Small intestine (tissue), 16 donors: ENCODE data around the gene FGD1. TPM values are rescaled to one million over a fixed set of nuclear protein-coding genes. Genes with fewer than 3 reads are reported as not detected.
"Not testable (repeated sequence)": the region's sequence is repeated elsewhere in the genome, so short reads cannot be mapped to it uniquely, and the experiment has no call there.

Experiments
- DNase-seq, 2 donors: peaks; one replicate each; pipeline versions ENCODE4 v3.0.0 to v3.0.0-alpha.2; 2013
- FAIRE-seq: peaks from 2 replicates; lab custom pipeline; 2012; peaks lifted over from hg19 to GRCh38; lab: Jason Lieb, UNC
- H3K27ac ChIP-seq, 3 donors: one replicate each; pipeline ENCODE4 v1.5.1; 2013; ENCODE audit warnings: low read length in 2 of 3, mild to moderate bottlenecking in 2 of 3, control low read depth in 1 of 3, inconsistent platforms in 1 of 3, low read depth in 1 of 3, moderate library complexity in 1 of 3
- H3K27me3 ChIP-seq, 3 donors: one replicate each; pipeline ENCODE4 v1.6.1; 2013; ENCODE audit warnings: low read length in 3 of 3, inconsistent platforms in 1 of 3; ENCODE audit not compliant: control insufficient read depth in 3 of 3, insufficient read depth in 3 of 3
- H3K36me3 ChIP-seq, 3 donors: one replicate each; pipeline ENCODE4 v1.6.1; 2013; ENCODE audit warnings: low read length in 3 of 3, inconsistent platforms in 1 of 3, low read depth in 1 of 3, mild to moderate bottlenecking in 1 of 3, moderate library complexity in 1 of 3; ENCODE audit not compliant: control insufficient read depth in 3 of 3, insufficient read depth in 2 of 3
- H3K4me1 ChIP-seq, 3 donors: one replicate each; pipeline ENCODE4 v1.6.1; 2013; ENCODE audit warnings: low read length in 2 of 3, inconsistent platforms in 1 of 3, low read depth in 1 of 3, mild to moderate bottlenecking in 1 of 3, moderate library complexity in 1 of 3; ENCODE audit not compliant: control insufficient read depth in 3 of 3, insufficient read depth in 2 of 3
- H3K4me3 ChIP-seq, 3 donors: one replicate each; pipeline ENCODE4 v1.5.1; 2013; ENCODE audit warnings: low read length in 3 of 3, control low read depth in 1 of 3, inconsistent platforms in 1 of 3, low read depth in 1 of 3, mild to moderate bottlenecking in 1 of 3, moderate library complexity in 1 of 3
- H3K9me3 ChIP-seq, 2 donors: one replicate each; pipeline ENCODE4 v1.6.1; 2013; ENCODE audit warnings: low read depth in 1 of 2, low read length in 1 of 2; ENCODE audit not compliant: control insufficient read depth in 2 of 2, insufficient read depth in 1 of 2
- WGBS, 3 donors: extraction: QIAGEN DNeasy Blood & Tissue Kit; methylation state at CpG; one replicate each; pipeline ENCODE4 v1.1.7; 2013; 5-methylcytosine and 5-hydroxymethylcytosine counted together
- long read RNA-seq, 10 donors: transcript quantifications; one replicate each; lab custom pipeline, GENCODE V29; 2026
- polyA plus RNA-seq, 4 donors: library from polyadenylated mRNA; stranded (reverse) in 3 of 4; unstranded in 1 of 4; fragments of 200-250 nt in 3 of 4; fragments of 120-200 nt in 1 of 4; gene quantifications; one replicate each; pipeline versions ENCODE4 v1.2.1 to v1.2.3, GENCODE V29; 2013
- donor health status: healthy with polysubstance abuse.
- donor health status: control.
- donor health status: control.
- donor health status: Bipolar disorder and iron deficiency.
- donor health status: healthy.

Gene FGD1
- polyA plus RNA-seq = 1 to 10 TPM in 2 of 4 donors, under 1 TPM in 2; 0.81 to 7.7 (median 1.9) TPM
- long read RNA-seq, donor 1, full-length matches to known transcripts = 2 of 2 reads
- long read RNA-seq, donor 1, partial matches to known transcripts = 0 of 2 reads
- long read RNA-seq, donor 1, other reads (novel, unspliced or antisense) = 0 of 2 reads
- long read RNA-seq, donor 2 = 0 reads
- long read RNA-seq, donor 3 = 0 reads
- long read RNA-seq, donor 4 = 0 reads
- long read RNA-seq, donor 5 = 0 reads
- long read RNA-seq, donor 6 = 0 reads
- long read RNA-seq, donor 7, full-length matches to known transcripts = 1 of 1 reads
- long read RNA-seq, donor 7, partial matches to known transcripts = 0 of 1 reads
- long read RNA-seq, donor 7, other reads (novel, unspliced or antisense) = 0 of 1 reads
- long read RNA-seq, donor 8 = 0 reads
- long read RNA-seq, donor 9 = 0 reads
- long read RNA-seq, donor 10, full-length matches to known transcripts = 2 of 139 reads
- long read RNA-seq, donor 10, partial matches to known transcripts = 137 of 139 reads
- long read RNA-seq, donor 10, other reads (novel, unspliced or antisense) = 0 of 139 reads

DNA sequence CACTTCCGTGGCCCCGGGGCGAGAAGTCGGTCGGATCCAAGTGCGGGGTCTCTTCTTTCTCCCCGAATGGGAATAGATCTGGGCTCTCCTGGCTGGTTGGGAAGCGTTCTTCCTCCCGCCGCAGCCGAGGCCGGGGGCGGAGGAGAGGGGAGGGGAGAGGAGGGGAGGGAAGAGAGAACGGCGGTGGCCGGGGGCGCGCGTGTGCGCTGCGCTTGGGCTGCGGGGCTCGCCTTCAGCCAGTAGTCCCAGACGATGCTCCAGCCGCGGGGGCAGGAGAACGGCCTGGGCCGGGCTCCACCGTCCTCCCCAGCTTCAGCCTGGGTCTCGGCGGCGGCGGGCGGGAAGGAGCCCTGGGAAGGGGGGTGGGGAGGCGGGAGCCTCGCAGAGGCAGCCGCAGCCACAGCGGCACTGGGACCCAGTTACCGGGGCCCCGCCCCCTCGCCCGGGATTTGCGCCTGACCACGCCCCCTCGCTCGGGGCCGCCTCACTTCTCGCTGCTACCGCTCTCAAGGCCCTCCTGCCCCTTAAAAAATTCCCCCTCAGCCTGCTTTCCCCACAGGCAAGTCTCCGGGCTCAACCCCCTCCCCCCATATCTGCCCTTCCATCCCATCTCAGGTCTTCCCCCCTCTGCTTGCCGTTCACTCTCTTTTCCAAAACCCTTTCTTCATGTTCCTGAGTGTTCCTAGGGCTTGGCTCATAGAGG, at the start of gene FGD1:
TSS of gene FGD1 (minus strand) at position 421 of the 703 bp plus-strand sequence. CDS start 802 bp downstream, outside the sequence.
- WGBS, 3 donors = 1 to 48% (median 18%) methylated on average over 3 to 50 of the region's 51 CpGs
- FAIRE-seq (no peak), DNase-seq (peak; percentile 44 to 71)
- Histone ChIP-seq H3K27me3 (no peaks in the 10 kb centered on the region), H3K4me1 (no peaks in the 10 kb centered on the region), H3K9me3 (no peaks in the 10 kb centered on the region), H3K4me3 (peak within 1 kb of the TSS; percentile 31 to 62 (median 58)), H3K27ac (peak within 1 kb of the TSS in 2 of 3 donors; percentile 44 to 61), H3K36me3 (peaks cover 0 to 2% (median 0%) of the 10 kb centered on the region in 3 donors)

DNA sequence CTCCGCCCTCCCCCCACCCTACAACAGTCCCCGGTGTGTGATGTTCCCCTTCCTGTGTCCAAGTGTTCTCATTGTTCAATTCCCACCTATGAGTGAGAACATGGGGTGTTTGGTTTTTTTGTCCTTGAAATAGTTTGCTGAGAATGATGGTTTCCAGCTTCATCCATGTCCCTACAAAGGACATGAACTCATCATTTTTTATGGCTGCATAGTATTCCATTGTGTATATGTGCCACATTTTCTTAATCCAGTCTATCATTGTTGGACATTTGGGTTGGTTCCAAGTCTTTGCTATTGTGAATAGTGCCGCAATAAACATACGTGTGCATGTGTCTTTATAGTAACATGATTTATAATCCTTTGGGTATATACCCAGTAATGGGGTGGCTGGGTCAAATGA, 46.2 kb upstream of the FGD1 start:
- 84 to 100% (median 100%) methylated on average over 2 to 3 of the region's 4 CpGs for WGBS, 3 donors
- H3K4me3 ChIP-seq, H3K4me1 ChIP-seq, H3K27ac ChIP-seq, H3K9me3 ChIP-seq, DNase-seq, FAIRE-seq, H3K27me3 ChIP-seq: not testable (repeated sequence)
- peaks cover 4 to 51% (median 4%) of the 10 kb centered on the region in 3 donors for H3K36me3 ChIP-seq

DNA sequence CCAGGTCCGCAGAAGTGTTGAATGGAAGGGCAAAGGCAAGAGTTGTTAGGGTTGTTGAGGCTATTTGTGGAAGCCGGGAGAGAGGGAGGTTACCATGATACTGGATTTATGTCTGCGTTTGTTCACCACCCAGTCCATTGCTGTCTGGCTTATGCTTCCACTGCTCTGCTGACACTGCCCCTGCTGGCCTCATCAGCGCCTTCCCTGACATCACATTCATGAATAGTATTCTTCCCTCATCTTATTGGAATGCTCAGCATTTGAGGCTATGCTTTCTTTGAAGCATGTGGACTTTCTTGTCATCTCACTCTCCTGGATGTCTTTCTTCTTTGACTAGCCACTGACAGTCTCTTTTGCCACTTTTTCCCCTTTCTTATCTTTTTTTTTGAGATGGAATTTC, 44.3 kb upstream of the FGD1 start:
- WGBS, 3 donors = 83 to 91% (median 84%) methylated on average over 4 of the region's 4 CpGs
- Histone ChIP-seq H3K27ac (no peak overlapping the region), H3K4me3 (no peak overlapping the region), H3K4me1 (no peaks in the 10 kb centered on the region), H3K27me3 (no peaks in the 10 kb centered on the region), H3K9me3 (no peaks in the 10 kb centered on the region), H3K36me3 (peaks cover 4 to 48% (median 4%) of the 10 kb centered on the region in 3 donors)
- FAIRE-seq = no peak
- DNase-seq = no peak

DNA sequence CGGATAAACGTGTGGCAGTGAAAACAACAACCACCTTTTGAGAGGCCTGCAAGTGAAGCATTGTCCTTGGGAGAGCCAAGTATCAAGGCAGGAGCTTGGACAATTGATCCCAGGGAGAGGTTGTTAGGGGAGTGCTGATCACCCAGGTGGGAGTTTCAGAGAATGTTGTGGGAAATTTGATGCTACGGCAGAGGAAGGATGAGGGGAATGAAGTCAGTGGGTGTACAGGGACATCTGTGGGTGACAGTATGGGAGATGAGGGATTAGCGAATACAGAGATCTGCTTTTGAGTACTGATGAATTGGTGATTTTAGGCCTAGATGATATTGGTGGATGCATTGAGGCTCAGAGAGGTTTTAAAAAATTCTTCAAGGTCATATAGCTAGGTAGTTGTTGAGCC, 38.2 kb upstream of the FGD1 start:
- peaks cover 0 to 6% (median 0%) of the 10 kb centered on the region in 3 donors for H3K4me1 ChIP-seq
- no peaks in the 10 kb centered on the region for H3K9me3 ChIP-seq
- FAIRE-seq (no peak), DNase-seq (no peak)
- peaks cover 0 to 22% (median 2%) of the 10 kb centered on the region in 3 donors for H3K36me3 ChIP-seq
- H3K27ac ChIP-seq = no peak overlapping the region
- no peaks in the 10 kb centered on the region for H3K27me3 ChIP-seq
- WGBS, 3 donors = 77 to 93% (median 83%) methylated on average over 4 of the region's 4 CpGs
- no peak overlapping the region for H3K4me3 ChIP-seq

DNA sequence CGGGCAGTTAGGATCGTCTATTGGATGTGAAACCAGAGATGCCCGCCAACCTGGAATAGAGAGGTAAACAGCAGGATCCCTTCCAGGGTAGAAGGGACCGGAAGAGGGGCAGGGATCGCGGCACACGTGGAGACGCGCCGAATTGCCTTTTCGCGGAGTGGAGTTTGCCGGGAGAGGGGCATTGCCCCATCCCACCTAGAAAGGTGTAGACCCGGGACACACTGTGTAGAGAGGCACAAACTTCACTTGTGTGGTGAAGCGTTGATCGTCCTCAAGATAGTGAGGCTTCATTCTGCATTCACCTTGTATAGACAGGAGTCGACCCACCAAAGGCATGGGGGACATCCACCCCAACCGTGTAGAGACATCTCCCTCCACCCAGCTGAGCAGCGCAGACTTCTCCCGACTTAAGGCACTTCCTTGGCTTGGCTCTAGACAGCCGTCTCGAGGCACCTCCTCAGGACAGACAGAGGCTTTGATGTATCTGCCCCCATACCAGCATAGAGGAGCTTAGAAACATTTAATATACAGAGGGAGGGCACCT, 34.4 kb upstream of the FGD1 start:
- 0 to 44% (median 8%) methylated on average over 14 to 22 of the region's 22 CpGs for WGBS, 3 donors
- H3K27me3 ChIP-seq = no peaks in the 10 kb centered on the region
- peaks cover 0 to 6% (median 0%) of the 10 kb centered on the region in 3 donors for H3K4me1 ChIP-seq
- peak overlapping the region; percentile 36 to 89 (median 63) for H3K4me3 ChIP-seq
- DNase-seq (peak in 1 of 2 donors; percentile 1), FAIRE-seq (no peak)
- H3K36me3 ChIP-seq = peaks cover 0 to 11% (median 0%) of the 10 kb centered on the region in 3 donors
- H3K9me3 ChIP-seq = no peaks in the 10 kb centered on the region
- H3K27ac ChIP-seq = peak overlapping the region in 2 of 3 donors; percentile 70 to 91

DNA sequence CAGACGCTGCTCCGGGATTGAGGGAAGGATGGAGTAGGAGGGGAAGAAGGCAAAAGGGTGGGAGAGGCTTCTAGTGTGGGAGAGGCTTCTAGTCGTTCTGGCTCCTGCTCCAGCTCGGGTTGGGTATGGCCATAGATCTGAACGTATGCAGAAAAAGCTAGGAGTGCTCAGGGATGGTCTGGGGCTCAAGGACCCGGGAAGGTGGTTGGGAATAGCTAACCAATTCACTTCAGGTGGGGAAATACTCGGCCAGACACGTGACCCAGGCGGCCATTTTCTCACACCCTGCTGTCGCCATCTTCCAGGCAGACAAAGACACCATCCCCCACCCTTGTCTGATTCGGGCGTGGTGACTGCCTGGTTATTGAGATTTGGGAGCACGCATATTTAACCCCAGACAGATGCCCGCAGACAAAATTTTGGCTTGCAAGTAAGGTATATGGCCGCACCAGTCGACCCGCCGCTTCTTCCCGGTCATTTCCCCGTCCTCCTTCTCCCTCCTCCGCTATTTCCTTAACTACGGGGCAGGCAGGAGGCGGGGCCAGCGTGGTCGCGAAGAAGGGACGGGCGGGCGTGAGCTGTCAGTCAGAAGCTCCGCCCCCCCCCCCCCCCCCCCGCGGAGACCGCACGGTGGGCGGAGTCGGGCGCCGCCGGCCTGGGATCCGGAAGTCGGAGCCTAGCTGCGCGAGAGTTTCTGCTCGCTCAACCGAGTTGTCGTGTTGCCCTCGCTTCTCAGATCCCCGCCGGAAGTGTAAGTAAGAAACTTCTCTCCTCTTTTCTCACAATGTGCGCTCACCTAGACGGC, 33.7 kb upstream of the FGD1 start, which contains the start of gene GNL3L:
TSS of gene GNL3L (plus strand) at position 668 of the 805 bp plus-strand sequence. CDS start 2,348 bp downstream, outside the sequence.
- Histone ChIP-seq H3K9me3 (no peaks in the 10 kb centered on the region), H3K4me3 (peak within 1 kb of the TSS; percentile 41 to 89 (median 63)), H3K27ac (peak within 1 kb of the TSS in 2 of 3 donors; percentile 87 to 91), H3K36me3 (peaks cover 0 to 11% (median 0%) of the 10 kb centered on the region in 3 donors), H3K27me3 (no peaks in the 10 kb centered on the region), H3K4me1 (peaks cover 0 to 6% (median 0%) of the 10 kb centered on the region in 3 donors)
- DNase-seq (peak; percentile 85 to 92), FAIRE-seq (no peak)
- WGBS, 3 donors = 3 to 38% (median 18%) methylated on average over 29 to 37 of the region's 51 CpGs

DNA sequence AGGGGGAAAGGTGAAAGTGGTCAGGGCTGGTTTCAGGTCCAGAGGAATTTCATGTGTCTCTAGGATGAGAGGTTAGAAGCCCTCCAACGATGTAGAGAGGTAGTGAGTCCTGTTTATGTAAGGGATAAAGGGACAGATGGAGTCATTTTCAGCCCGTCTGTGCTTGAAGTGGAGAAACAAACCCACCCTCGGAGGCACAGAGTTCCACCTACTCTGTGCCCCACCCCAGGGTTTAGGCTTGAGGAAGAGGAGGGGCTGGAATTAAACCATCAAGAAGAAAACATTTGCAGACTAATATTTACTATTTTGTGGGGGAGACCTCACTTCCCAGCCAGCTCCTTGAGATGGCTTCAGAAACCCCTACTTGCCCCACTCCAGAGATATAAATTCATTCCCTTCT, 33.1 kb upstream of the FGD1 start:
- no peak for FAIRE-seq
- WGBS, 3 donors = 62 to 77% (median 73%) methylated on average over 3 of the region's 3 CpGs
- peak overlapping the region in 2 of 3 donors; percentile 36 to 65 for H3K4me3 ChIP-seq

More for the DNA sequence above, 33.1 kb upstream of the FGD1 start:
- no peak for DNase-seq
- Histone ChIP-seq H3K9me3 (no peaks in the 10 kb centered on the region), H3K27me3 (no peaks in the 10 kb centered on the region), H3K4me1 (peaks cover 0 to 6% (median 0%) of the 10 kb centered on the region in 3 donors), H3K27ac (peak overlapping the region in 2 of 3 donors; percentile 87 to 91), H3K36me3 (peaks cover 0 to 9% (median 0%) of the 10 kb centered on the region in 3 donors)
